Nephron progenitor cell (in vitro differentiated cells): ENCODE data around the gene ZNF276.

Experiments
- DNase-seq: peaks from one replicate; pipeline ENCODE4 v3.0.0; 2021
- H3K27ac Mint-ChIP-seq: 2 replicates; pipeline ENCODE4 v1.8.0; 2021; ENCODE audit warnings: mild to moderate bottlenecking, moderate library complexity, mixed read lengths
- H3K27me3 Mint-ChIP-seq: 2 replicates; pipeline ENCODE4 v1.8.0; 2021; ENCODE audit warnings: mild to moderate bottlenecking, low read depth, mixed read lengths; ENCODE audit not compliant: poor library complexity
- H3K36me3 Mint-ChIP-seq: 2 replicates; pipeline ENCODE4 v1.8.0; 2021; ENCODE audit warnings: low read depth, mixed read lengths
- H3K4me1 Mint-ChIP-seq: 2 replicates; pipeline ENCODE4 v1.8.0; 2021; ENCODE audit warnings: mixed read lengths
- H3K4me3 Mint-ChIP-seq: 2 replicates; pipeline ENCODE4 v1.8.0; 2021; ENCODE audit warnings: mild to moderate bottlenecking, moderate library complexity, mixed read lengths
- H3K9me3 Mint-ChIP-seq: 2 replicates; pipeline ENCODE4 v1.8.0; 2021; ENCODE audit warnings: mild to moderate bottlenecking, moderate library complexity, mixed read lengths
- CTCF ChIP-seq: fragments of 200-600 bp; sonication (generic); IDR thresholded peaks from 2 replicates; pipeline ENCODE4 v1.5.0; 2021; ENCODE audit warnings: antibody characterized with exemption

The ZNF276 gene

GRCh38 chr16:89737341-89738071 is 16.2 kb downstream of the ZNF276 start:
- TF ChIP-seq CTCF = no peak
- DNase-seq = no peak
- H3K27me3 Mint-ChIP-seq = no peaks in the 10 kb centered on the region
- peaks cover 68% of the 10 kb centered on the region for H3K36me3 Mint-ChIP-seq
- no peaks in the 10 kb centered on the region for H3K4me1 Mint-ChIP-seq
- peak overlapping the region; percentile 66 for H3K27ac Mint-ChIP-seq
- H3K9me3 Mint-ChIP-seq = no peaks in the 10 kb centered on the region
- H3K4me3 Mint-ChIP-seq = no peak overlapping the region

- TF ChIP-seq CTCF = no peak
- H3K4me3 Mint-ChIP-seq = no peak overlapping the region
- no peak overlapping the region for H3K27ac Mint-ChIP-seq
- no peak for DNase-seq
- H3K36me3 Mint-ChIP-seq = peaks cover 67% of the 10 kb centered on the region
- H3K27me3 Mint-ChIP-seq = no peaks in the 10 kb centered on the region
- H3K9me3 Mint-ChIP-seq = no peaks in the 10 kb centered on the region
- no peaks in the 10 kb centered on the region for H3K4me1 Mint-ChIP-seq
Measured at GRCh38 chr16:89738072-89738377, 16.7 kb downstream of the ZNF276 start.

GRCh38 chr16:89738538-89739317 is 17.4 kb downstream of the ZNF276 start:
- H3K36me3 Mint-ChIP-seq = peaks cover 64% of the 10 kb centered on the region
- no peak overlapping the region for H3K4me3 Mint-ChIP-seq
- H3K27ac Mint-ChIP-seq = peak overlapping the region; percentile 69
- H3K27me3 Mint-ChIP-seq = no peaks in the 10 kb centered on the region
- no peak for DNase-seq
- H3K4me1 Mint-ChIP-seq = no peaks in the 10 kb centered on the region
- H3K9me3 Mint-ChIP-seq = no peaks in the 10 kb centered on the region
- TF ChIP-seq CTCF = no peak

GRCh38 chr16:89739383-89739782 is 18.0 kb downstream of the ZNF276 start:
- TF ChIP-seq CTCF = no peak
- H3K27ac Mint-ChIP-seq = no peak overlapping the region
- H3K27me3 Mint-ChIP-seq = no peaks in the 10 kb centered on the region
- no peaks in the 10 kb centered on the region for H3K4me1 Mint-ChIP-seq
- H3K4me3 Mint-ChIP-seq = no peak overlapping the region
- DNase-seq = no peak
- no peaks in the 10 kb centered on the region for H3K9me3 Mint-ChIP-seq
- H3K36me3 Mint-ChIP-seq = peaks cover 60% of the 10 kb centered on the region

- no peak overlapping the region for H3K4me3 Mint-ChIP-seq
- DNase-seq = no peak
- no peaks in the 10 kb centered on the region for H3K9me3 Mint-ChIP-seq
- no peaks in the 10 kb centered on the region for H3K4me1 Mint-ChIP-seq
- TF ChIP-seq CTCF = no peak
- no peaks in the 10 kb centered on the region for H3K27me3 Mint-ChIP-seq
- H3K36me3 Mint-ChIP-seq = peaks cover 50% of the 10 kb centered on the region
- H3K27ac Mint-ChIP-seq = peak overlapping the region; percentile 39
Measured at GRCh38 chr16:89741342-89742014, 20.1 kb downstream of the ZNF276 start.
